Measurements from ENCODE around the gene ERG. TPM values are rescaled to one million over a fixed set of nuclear protein-coding genes. Genes with fewer than 3 reads are reported as not detected.

The ERG gene
- total RNA-seq, 1 donor from 2014 or later, result 6.8 TPM

DNA sequence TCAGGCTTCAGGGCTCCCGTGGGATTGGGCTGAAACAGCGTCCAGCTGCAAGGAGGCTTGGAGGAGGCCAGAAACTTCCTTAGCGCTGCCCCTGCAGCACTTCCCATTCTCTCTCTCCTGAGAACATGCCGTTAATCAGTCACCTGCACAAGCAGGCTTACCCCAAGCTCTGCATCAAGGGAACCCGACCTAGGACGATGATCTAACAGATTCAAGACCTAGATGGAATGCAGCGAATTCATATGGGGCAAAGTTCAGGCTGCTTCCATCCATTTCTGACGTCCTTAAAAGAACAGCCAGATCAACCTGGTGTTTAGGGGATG is 114.1 kb downstream of the ERG start:
- H3K36me3 Mint-ChIP-seq, result peaks cover 6% of the 10 kb centered on the region
- H3K4me3 Mint-ChIP-seq, result no peak overlapping the region
- no peak overlapping the region for H3K27ac Mint-ChIP-seq
- peaks cover 10% of the 10 kb centered on the region for H3K4me1 Mint-ChIP-seq (ENCODE audit: unreplicated experiment)
- TF ChIP-seq, protein P1, sequence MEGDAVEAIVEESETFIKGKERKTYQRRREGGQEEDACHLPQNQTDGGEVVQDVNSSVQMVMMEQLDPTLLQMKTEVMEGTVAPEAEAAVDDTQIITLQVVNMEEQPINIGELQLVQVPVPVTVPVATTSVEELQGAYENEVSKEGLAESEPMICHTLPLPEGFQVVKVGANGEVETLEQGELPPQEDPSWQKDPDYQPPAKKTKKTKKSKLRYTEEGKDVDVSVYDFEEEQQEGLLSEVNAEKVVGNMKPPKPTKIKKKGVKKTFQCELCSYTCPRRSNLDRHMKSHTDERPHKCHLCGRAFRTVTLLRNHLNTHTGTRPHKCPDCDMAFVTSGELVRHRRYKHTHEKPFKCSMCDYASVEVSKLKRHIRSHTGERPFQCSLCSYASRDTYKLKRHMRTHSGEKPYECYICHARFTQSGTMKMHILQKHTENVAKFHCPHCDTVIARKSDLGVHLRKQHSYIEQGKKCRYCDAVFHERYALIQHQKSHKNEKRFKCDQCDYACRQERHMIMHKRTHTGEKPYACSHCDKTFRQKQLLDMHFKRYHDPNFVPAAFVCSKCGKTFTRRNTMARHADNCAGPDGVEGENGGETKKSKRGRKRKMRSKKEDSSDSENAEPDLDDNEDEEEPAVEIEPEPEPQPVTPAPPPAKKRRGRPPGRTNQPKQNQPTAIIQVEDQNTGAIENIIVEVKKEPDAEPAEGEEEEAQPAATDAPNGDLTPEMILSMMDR (conservative IDR thresholded peaks at IDR 0.05), result no peak
- peaks cover 6% of the 10 kb centered on the region for H3K27me3 Mint-ChIP-seq
- no peak for DNase-seq (ENCODE audit: extremely low spot score, unreplicated experiment)
- no peaks in the 10 kb centered on the region for H3K9me3 Mint-ChIP-seq

DNA sequence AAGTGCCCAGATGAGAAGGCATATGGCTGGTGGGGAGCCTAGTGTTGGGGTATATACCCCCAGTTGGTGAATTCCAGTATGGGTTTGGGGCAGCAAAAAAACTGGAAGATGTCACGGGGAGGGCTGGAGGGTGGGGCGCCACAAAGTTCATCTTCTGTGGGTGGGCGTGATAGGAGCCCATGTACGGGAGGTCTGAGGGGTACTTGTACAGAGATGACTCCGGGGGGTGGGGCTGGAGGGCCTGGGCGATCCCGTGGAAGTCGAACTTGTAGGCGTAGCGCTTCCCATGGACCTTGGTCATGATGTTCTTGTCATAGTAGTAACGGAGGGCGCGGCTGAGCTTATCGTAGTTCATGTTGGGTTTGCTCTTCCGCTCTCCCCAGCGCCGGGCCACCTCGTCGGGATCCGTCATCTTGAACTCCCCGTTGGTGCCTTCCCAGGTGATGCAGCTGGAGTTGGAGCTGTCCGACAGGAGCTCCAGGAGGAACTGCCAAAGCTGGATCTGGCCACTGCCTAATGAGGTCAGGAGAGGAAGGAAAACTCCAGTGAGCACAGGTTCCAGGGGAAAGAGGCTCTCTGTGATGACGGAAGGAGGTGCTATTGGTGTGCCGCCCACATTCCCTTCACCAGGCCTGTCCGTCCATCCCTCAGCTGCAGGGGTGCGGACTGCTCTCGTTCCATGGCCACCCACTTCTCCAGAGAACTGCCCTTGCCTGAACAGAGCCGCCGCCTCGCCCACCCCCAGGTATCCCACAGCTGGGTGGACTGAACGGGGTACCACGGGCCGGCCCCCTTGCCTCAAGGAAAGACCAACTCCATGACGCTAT is 114.7 kb downstream of the ERG start:
- H3K4me1 Mint-ChIP-seq (ENCODE audit: unreplicated experiment), result peaks cover 10% of the 10 kb centered on the region
- no peak for DNase-seq (ENCODE audit: extremely low spot score, unreplicated experiment)
- TF ChIP-seq, protein P1 (conservative IDR thresholded peaks at IDR 0.05), result no peak
- H3K4me3 Mint-ChIP-seq, result no peak overlapping the region
- H3K27ac Mint-ChIP-seq, result no peak overlapping the region
- H3K27me3 Mint-ChIP-seq, result peaks cover 6% of the 10 kb centered on the region
- no peaks in the 10 kb centered on the region for H3K9me3 Mint-ChIP-seq
- peaks cover 6% of the 10 kb centered on the region for H3K36me3 Mint-ChIP-seq

DNA sequence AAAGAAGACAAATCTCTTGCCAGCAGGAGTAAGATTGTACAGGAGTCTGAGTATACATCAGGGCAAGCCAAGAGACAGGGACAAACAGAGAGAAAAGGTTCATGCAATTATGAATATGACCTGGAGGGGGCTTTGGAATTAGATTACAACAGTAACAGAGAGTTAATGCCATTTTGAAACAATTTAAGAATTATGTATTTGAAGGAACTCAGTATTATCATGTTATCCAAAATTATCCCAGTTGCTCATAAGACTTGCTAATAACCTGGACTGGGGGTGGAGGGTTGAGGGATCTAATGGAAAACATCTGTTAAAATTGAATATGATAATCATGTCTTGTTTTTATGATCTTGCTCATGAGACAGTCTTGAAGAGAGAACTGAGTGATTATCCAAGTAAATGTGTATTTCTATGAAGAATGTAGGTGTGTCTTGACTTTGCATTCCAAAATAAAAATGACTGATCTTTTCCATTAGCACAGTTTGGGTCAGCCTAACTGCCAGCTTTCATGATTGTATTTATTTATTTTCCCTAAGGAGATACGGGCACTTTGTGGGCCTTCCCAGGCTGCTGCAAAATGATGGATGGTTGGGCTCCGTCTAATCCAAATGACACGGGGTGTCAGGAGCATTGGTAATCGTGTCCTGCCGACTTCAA is 117.7 kb downstream of the ERG start:
- H3K4me1 Mint-ChIP-seq (ENCODE audit: unreplicated experiment), result peaks cover 10% of the 10 kb centered on the region
- H3K4me3 Mint-ChIP-seq, result no peak overlapping the region
- no peak for DNase-seq (ENCODE audit: extremely low spot score, unreplicated experiment)
- H3K36me3 Mint-ChIP-seq, result peaks cover 6% of the 10 kb centered on the region
- no peaks in the 10 kb centered on the region for H3K9me3 Mint-ChIP-seq
- peaks cover 6% of the 10 kb centered on the region for H3K27me3 Mint-ChIP-seq
- TF ChIP-seq, protein P1 (conservative IDR thresholded peaks at IDR 0.05), result peak; percentile 66
- peak overlapping the region; percentile 83 for H3K27ac Mint-ChIP-seq

DNA sequence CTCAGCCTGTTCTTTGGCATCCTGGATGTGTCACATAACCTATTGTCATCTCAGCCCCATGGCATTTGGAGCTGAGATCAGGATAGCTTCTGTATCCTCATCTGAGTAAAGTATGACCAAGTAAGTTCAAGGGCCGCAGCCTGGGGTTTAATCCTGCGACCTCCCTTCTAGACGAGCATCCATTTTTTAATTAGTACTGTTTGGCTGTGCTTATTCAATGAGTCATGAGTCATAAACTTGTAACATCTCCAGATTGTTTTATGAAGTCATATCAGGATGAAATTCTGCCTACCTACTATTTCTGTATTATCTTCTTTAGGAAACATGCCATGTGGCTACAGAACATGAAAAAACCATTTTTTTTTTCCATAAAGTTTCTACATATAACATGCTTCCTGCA is 119.1 kb downstream of the ERG start:
- H3K4me1 Mint-ChIP-seq (ENCODE audit: unreplicated experiment), result peaks cover 10% of the 10 kb centered on the region
- H3K27me3 Mint-ChIP-seq, result peaks cover 6% of the 10 kb centered on the region
- DNase-seq (ENCODE audit: extremely low spot score, unreplicated experiment), result no peak
- H3K4me3 Mint-ChIP-seq, result no peak overlapping the region
- H3K27ac Mint-ChIP-seq, result no peak overlapping the region
- TF ChIP-seq, protein P1 (conservative IDR thresholded peaks at IDR 0.05), result no peak
- H3K36me3 Mint-ChIP-seq, result peaks cover 6% of the 10 kb centered on the region
- peaks cover 4% of the 10 kb centered on the region for H3K9me3 Mint-ChIP-seq

DNA sequence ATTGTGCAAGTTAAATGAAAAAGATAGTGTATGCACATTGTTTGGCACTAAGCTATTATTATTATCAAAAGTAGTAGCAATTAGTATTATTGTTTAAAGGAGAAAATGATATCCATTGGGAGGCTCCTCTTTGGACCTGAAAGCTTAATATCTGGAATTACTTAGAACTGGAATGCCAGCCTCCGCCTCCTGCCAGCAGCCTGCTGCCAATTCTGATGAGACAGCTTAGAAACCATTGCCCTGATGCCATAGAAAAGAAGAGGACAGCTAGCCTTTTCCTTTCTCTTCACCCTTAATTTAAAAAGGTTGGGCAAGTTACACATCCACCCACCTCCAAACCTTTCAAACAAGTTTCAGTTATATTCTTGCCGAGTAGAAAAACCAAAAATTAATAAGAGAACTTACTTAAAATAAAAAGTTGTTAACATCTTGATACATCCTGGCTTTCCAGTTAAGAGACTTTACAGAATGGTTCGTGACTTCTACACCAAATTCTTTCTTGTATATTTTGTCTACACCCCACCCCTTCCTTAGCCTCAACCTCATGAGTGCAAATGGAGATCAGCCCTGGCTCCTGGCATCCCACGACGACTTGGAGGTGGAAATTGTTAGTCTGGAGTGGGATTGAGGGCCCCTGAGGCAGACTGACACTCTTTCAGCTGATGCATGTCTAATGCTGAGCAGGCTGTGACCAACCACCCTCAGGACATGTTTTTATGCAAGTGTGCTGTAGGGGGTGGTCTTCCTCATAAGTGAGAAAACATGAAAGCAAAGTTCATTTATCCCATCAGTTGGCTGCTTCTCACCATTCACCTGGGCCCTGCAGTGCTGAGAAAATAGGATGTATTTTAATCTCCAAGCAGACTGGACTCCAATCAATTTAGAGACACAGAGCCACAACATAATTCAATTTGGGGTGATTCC is 120.8 kb downstream of the ERG start:
- H3K9me3 Mint-ChIP-seq, result peaks cover 9% of the 10 kb centered on the region
- no peak overlapping the region for H3K4me3 Mint-ChIP-seq
- H3K4me1 Mint-ChIP-seq (ENCODE audit: unreplicated experiment), result peaks cover 10% of the 10 kb centered on the region
- no peak for DNase-seq (ENCODE audit: extremely low spot score, unreplicated experiment)
- TF ChIP-seq, protein P1 (conservative IDR thresholded peaks at IDR 0.05), result no peak
- H3K27ac Mint-ChIP-seq, result no peak overlapping the region
- H3K27me3 Mint-ChIP-seq, result no peaks in the 10 kb centered on the region
- no peaks in the 10 kb centered on the region for H3K36me3 Mint-ChIP-seq
